COLO668 (cell line): ENCODE results near the gene DCLK2.
A peak's percentile ranks its signal among the peaks of the same experiment; 100 is the strongest.
"Not testable (repeated sequence)": the region's sequence is repeated elsewhere in the genome, so short reads cannot be mapped to it uniquely, and the experiment has no call there.

ENCODE experiments used
- DNase-seq: peaks from one replicate; lab custom pipeline; 2025; ENCODE audit not compliant: unreplicated experiment; lab: John Stamatoyannopoulos, UW

The DCLK2 gene

GRCh38 chr4:150145090-150145945 lies 67.1 kb downstream of the DCLK2 start:
- DNase-seq: no peak

DNA sequence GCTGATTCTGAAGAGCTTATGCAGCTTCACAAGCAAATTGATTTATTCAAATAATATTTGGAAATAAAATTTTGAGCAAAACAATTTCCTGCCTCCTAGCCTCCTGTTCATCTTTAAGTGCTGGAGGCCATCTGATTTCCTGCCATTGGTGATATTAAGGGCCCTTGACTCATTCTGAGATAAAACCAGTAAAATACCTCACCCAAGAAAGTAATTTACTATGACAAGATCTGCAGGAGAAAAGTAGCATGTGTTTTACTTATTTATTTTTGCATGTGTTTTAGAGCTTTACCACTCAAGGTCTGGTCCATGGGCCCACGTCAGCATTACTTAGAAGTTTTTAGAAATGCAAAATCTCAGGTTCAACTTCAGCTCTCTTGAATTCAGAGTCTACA lies 67.7 kb downstream of the DCLK2 start:
- no peak for DNase-seq

- DNase-seq: no peak
These were observed 71.1 kb downstream of the DCLK2 start for GRCh38 chr4:150149381-150149780.

GRCh38 chr4:150150629-150151062 lies 72.4 kb downstream of the DCLK2 start:
- no peak for DNase-seq

DNA sequence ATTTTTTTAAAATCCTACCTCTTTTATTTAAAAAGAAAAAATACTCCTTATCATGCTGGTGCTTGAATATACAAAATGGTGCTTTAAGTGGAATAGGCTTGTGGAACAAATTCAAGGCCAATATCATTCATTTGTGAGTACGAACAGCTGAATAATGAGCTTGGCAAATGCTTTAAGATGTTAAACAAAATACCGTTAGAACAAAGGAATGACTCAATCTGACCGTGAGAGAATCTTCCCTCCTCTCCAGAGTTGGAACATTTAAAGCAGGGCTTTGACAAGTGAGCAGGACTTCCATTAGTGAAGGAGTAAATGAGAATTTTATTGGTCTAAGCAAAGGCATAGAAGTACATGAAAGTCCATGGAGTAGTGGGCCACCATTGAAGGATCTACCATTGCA lies 74.5 kb downstream of the DCLK2 start:
- no peak for DNase-seq

DNA sequence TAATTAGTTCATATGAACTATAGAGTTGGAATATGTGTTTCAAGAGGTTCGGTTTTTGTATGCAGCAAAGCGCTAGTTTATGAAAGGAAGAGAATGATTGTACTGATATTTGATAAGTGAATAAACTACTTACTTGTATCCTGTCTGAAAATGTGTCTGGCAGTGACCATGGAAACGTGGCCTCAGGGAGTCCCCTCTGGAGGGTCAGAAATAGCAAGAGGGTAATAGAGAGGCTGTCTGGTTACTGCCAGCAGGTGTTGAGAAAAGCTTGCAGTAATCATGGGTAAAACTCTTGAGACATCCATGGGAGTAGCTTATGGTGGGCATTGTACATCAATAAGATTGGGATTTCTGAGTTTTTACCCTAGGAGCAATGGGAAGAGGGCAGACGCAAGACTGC lies 77.1 kb downstream of the DCLK2 start:
- DNase-seq: no peak

DNA sequence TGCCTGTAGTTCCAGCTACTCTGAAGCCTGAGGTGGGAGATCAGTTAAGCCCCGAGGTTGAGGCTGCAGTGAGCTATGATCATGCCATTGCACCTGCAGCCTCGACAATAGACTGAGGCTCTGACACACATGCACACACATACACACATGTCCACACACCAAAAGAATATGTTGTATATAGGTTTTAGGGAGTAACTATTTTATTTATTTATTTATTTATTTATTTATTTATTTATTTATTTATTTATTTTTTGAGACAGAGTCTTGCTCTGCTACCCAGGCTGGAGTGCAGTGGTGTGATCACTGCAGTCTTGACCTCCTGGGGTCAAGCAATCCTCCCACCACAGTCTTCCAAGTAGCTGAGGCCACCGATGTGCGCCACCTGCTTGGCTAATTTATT lies 78.3 kb downstream of the DCLK2 start:
- no peak for DNase-seq

- DNase-seq: no peak
These were observed 79.8 kb downstream of the DCLK2 start for GRCh38 chr4:150158041-150158440.

DNA sequence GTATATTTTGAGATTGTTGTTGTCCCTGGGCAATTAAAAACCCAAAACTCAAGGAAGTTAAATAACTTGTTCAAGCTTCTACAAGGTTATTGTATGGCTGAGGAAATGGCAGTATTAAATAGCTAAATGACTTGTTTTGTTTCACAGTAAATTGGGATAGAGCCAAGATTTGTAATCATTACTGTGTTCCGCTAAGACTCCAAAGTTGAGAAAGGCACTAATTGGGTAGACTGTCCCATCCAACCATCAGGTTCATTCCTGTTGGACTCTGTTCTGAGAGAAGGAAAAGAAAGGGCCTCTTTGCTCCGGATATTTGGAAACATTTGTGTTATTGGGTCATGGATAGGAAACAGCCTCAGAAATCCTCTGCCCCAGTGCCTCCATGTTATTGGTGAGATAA lies 82.2 kb downstream of the DCLK2 start:
- no peak for DNase-seq

GRCh38 chr4:150161109-150161508 lies 82.9 kb downstream of the DCLK2 start:
- no peak for DNase-seq

GRCh38 chr4:150162020-150162419 lies 83.8 kb downstream of the DCLK2 start:
- DNase-seq: not testable (repeated sequence)

- no peak for DNase-seq
These were observed 85.8 kb downstream of the DCLK2 start for GRCh38 chr4:150164055-150164454.

- no peak for DNase-seq
These were observed 86.8 kb downstream of the DCLK2 start for GRCh38 chr4:150164956-150165629.

- no peak for DNase-seq
These were observed 88.8 kb downstream of the DCLK2 start for GRCh38 chr4:150167054-150167453.

DNA sequence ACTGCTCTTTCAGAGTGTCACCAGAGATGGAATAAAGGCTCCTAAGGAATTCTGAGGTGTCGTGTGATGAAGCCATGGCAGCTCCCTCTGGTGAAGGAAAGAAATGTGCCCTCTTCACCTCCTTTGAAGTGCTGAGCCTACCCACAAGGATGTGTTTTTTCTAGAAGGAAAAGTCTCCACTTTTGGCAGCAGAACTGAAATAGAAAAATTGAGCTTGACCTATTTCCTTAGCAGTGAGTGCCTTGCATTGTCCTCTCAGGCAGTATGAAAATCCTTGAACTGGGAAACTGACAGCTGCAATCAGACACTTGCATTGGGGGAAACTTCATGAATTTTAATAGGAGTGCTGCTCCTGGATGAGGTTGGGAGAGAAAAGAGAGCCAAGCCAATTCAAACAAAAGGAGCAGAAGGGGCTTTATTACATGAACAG lies 95.2 kb downstream of the DCLK2 start:
- no peak for DNase-seq

- DNase-seq: peak; percentile 62
These were observed 95.7 kb downstream of the DCLK2 start for GRCh38 chr4:150173982-150174398.

DNA sequence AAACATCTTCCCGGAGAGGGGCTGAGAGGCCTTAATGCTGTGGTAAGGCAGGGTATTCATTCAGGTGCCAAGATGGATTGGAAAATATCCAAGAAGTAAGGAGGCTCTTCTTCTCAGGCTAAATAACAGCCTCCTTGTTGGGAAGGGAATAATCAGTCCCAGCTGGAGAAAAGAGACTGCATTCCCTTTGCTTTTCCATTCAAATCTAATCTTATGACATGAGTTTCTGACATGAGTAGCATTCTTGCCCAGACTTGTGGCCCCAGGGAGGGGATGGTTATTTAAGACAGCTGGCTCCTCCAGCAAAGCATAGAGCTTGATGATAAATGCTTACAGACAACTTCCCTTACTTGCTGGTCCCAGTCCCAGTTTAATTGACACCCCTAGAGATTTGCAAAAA lies 98.3 kb downstream of the DCLK2 start:
- DNase-seq: no peak

DNA sequence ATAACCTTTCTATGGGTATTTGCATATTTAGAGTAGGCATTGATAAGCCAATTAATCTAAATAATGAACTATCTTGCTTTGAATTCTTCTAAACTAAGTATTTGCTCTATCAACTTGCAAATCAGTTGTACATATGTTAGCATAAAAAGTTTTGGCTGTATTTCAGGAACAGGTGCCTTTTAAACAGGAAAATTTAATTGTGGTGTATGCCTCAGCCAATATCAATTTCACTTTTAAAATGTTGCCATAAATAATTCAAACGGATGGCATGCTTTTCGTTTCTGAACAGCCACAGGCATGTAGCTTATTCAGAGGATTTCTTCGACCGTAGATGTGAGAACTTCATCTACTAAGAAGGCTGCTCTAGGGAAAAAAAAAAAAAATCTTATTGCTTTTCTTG lies 99.9 kb downstream of the DCLK2 start:
- no peak for DNase-seq

DNA sequence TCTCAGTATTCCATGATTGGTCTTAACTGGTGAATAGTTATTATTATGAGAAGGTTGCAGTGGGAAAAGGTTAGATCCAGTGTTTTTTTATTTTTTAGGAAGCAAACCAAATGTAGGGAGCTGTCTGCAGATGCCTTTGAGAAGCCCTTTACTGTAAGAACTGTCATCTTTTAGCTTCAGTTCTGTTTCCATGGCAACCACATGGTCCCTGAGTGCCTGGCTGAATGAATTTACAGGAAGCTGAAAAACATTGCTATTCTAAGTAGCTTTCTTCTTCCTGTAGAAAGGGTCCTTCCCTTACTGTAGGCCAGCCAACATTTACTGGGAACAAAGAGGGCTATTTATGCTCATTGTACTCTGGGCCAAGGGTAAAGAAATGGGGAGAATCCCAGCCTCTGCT lies 103.3 kb downstream of the DCLK2 start:
- DNase-seq: no peak

DNA sequence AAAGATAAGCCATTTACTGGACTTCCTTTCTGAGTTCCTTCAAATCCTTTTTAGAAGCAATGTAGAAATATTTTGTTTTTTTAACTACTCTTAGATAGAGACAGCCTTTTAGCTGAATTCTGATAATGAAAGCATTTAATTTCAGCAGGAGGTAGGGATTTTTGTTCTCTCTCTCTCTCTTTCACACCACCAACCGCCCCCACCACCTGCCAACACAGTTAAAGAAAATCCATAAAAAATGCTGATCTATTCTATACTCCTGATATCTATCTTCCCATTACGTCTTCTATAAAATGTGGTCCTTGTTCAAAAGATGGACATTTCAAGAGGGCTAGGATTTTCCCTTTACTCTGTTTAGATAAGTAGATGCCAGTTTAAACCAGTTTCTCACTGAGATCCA lies 104.5 kb downstream of the DCLK2 start:
- DNase-seq: no peak

- not testable (repeated sequence) for DNase-seq
These were observed 106.8 kb downstream of the DCLK2 start for GRCh38 chr4:150185033-150185432.

DNA sequence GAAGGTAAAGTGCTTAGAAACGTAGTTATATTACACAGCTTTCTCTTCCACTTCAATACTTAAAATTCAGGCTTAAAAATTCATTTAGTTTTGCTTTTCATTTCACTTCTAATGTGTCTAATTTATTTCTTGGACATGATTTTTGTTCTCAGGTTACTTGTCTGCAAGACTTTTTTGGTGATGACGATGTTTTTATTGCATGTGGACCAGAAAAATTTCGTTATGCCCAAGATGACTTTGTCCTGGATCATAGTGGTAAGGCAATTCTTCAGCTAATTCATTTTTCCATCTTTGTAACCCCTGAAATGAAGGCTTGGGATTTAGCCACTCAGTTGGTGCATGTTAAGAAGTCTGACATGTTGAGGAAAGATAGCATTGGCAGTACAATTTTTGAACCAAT lies 114.7 kb downstream of the DCLK2 start:
- no peak for DNase-seq
